HEK293T (cell line): Measurements from ENCODE around the gene SERHL2.
"Not testable (repeated sequence)": the region's sequence is repeated elsewhere in the genome, so short reads cannot be mapped to it uniquely, and the experiment has no call there.

Source experiments
- CTCF ChIA-PET: fragments of 350-600 bp; formaldehyde crosslinking; extraction: SDS; loops from one replicate; lab custom pipeline; 2021; ENCODE audit warnings: antibody characterized with exemption, inconsistent platforms; lab: Yijun Ruan, JAX
- POLR2A ChIA-PET: fragments of 350-600 bp; formaldehyde crosslinking; extraction: SDS; loops from one replicate; lab custom pipeline; 2020; ENCODE audit warnings: antibody characterized with exemption, inconsistent platforms; lab: Yijun Ruan, JAX
- DNase-seq: peaks from one replicate; pipeline ENCODE4 v3.0.0; 2012; ENCODE audit warnings: mixed read lengths; ENCODE audit errors: extremely low spot score
- ARNT ChIP-seq: fragments of 450-650 bp; IDR thresholded peaks from 2 replicates; pipeline ENCODE4 v1.6.1; 2017; ENCODE audit warnings: mild to moderate bottlenecking
- BHLHE40 ChIP-seq: fragments of 450-650 bp; IDR thresholded peaks from 2 replicates; pipeline ENCODE4 v1.6.1; 2016; ENCODE audit warnings: mild to moderate bottlenecking, moderate library complexity, borderline replicate concordance
- CTBP1 ChIP-seq: fragments of 450-650 bp; IDR thresholded peaks from 2 replicates; pipeline ENCODE4 v1.6.1; 2016; ENCODE audit warnings: borderline replicate concordance
- ELF4 ChIP-seq: fragments of 450-650 bp; IDR thresholded peaks from 2 replicates; pipeline ENCODE4 v1.6.1; 2017; ENCODE audit warnings: antibody characterized with exemption
- FOXA1 ChIP-seq: fragments of 450-650 bp; IDR thresholded peaks from 2 replicates; pipeline ENCODE4 v1.6.1; 2016; ENCODE audit warnings: mild to moderate bottlenecking
- FOXK2 ChIP-seq: fragments of 450-650 bp; IDR thresholded peaks from 2 replicates; pipeline ENCODE4 v1.6.1; 2016; ENCODE audit warnings: mild to moderate bottlenecking
- FOXM1 ChIP-seq: fragments of 450-650 bp; IDR thresholded peaks from 2 replicates; pipeline ENCODE4 v1.6.1; 2017; ENCODE audit warnings: mild to moderate bottlenecking, borderline replicate concordance
- HDGF ChIP-seq: fragments of 450-650 bp; IDR thresholded peaks from 2 replicates; pipeline ENCODE4 v1.6.1; 2017; ENCODE audit warnings: antibody characterized with exemption, borderline replicate concordance
- L3MBTL2 ChIP-seq: fragments of 450-650 bp; conservative IDR thresholded peaks from 2 replicates; pipeline ENCODE4 v1.6.1; 2016; ENCODE audit warnings: mild to moderate bottlenecking
- LEF1 ChIP-seq: fragments of 450-650 bp; IDR thresholded peaks from 2 replicates; pipeline ENCODE4 v1.6.1; 2017; ENCODE audit warnings: mild to moderate bottlenecking, borderline replicate concordance
- NFRKB ChIP-seq: fragments of 450-650 bp; IDR thresholded peaks from 2 replicates; pipeline ENCODE4 v1.6.1; 2016; ENCODE audit warnings: mild to moderate bottlenecking, moderate library complexity
- SP1 ChIP-seq: fragments of 450-650 bp; IDR thresholded peaks from 2 replicates; pipeline ENCODE4 v1.6.1; 2017
- SUZ12 ChIP-seq: fragments of 450-650 bp; IDR thresholded peaks from 2 replicates; pipeline ENCODE4 v1.6.1; 2016; ENCODE audit warnings: mild to moderate bottlenecking
- TARDBP ChIP-seq: fragments of 450-650 bp; IDR thresholded peaks from 2 replicates; pipeline ENCODE4 v1.6.1; 2016
- ZNF384 ChIP-seq: fragments of 450-650 bp; IDR thresholded peaks from 2 replicates; pipeline ENCODE4 v1.6.1; 2016
- TF ChIP-seq, protein P1 (sequence below): fragments of 450-650 bp; IDR thresholded peaks from 2 replicates; pipeline ENCODE4 v1.6.1; 2016

SERHL2 gene

DNA sequence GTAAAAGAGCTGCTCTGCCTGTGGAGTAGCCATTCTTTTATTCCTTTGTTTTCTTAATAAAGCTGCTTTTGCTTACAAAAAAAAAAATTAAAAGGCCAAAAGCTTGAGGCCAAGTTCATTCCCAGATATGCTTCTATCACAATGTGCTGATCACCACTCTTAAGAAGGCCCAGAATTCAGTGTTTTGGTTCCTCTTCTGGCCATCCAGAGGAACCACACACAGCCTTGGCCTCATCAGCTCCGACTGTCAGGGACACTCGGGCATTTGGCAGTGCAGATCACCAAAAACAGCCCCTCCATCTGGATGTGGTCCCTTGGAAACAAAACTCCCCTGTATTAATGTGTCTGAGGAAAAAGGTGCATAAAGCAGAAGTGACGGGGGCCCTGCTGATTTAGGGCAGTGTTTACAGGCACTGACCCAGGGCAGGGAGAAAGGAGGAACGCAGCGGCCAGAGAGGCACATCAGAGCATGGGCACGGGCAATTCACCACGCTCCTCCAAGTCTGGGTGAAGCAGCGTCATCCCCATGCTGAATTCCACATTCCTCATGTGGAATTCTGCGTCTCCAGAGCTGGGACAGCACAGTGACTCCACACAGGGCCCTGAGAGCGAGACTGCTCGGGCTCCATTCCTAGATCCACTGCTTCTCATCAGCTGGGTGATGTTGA lies 43.2 kb downstream of the SERHL2 start:
- ChIA-PET POLR2A (interaction anchor here (1.2 to 4.7 kb wide), 2 partner anchors 15 to 18 kb away, joined by 4 to 20 read pairs; partner anchors contain the start of gene POLDIP3), CTCF (no interaction called here)
- no peak for TF ChIP-seq FOXA1
- no peak for TF ChIP-seq NFRKB
- no peak for TF ChIP-seq LEF1
- DNase-seq = no peak

DNA sequence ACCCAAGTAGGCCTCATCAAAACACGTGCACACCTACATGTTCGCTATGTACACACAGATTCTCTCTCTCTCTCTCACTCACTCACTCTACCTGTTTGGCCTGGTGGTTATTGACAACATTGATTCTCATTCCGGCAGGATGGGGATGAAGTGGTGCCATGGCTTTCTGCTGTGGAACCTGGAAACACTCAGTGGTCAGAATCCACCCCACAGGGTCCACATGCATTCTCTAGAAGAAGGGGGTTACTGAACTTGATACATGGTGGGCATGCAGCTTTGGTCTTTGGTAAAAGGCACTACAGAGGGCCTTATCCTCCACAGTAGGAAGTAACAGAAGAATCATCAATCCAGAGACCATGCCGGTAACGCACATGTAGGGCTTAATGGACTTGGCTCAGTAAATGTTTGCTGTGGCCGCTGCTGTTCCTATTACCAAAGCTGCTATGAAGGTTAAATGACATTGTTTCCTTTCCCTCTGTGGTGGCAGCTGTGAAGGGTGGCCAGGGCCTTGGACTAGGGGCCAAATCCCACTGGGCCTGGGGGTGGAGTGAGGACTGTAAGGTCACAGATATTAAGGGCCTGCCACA lies 48.2 kb downstream of the SERHL2 start:
- TF ChIP-seq HDGF (no peak), FOXM1 (no peak), L3MBTL2 (no peak), TARDBP (no peak), SUZ12 (no peak), FOXK2 (no peak), ELF4 (no peak), ZNF384 (no peak)
- TF ChIP-seq, protein P1, sequence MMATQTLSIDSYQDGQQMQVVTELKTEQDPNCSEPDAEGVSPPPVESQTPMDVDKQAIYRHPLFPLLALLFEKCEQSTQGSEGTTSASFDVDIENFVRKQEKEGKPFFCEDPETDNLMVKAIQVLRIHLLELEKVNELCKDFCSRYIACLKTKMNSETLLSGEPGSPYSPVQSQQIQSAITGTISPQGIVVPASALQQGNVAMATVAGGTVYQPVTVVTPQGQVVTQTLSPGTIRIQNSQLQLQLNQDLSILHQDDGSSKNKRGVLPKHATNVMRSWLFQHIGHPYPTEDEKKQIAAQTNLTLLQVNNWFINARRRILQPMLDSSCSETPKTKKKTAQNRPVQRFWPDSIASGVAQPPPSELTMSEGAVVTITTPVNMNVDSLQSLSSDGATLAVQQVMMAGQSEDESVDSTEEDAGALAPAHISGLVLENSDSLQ = no peak
- DNase-seq = no peak
- CTCF ChIA-PET = no interaction called here
- POLR2A ChIA-PET = no interaction called here

DNA sequence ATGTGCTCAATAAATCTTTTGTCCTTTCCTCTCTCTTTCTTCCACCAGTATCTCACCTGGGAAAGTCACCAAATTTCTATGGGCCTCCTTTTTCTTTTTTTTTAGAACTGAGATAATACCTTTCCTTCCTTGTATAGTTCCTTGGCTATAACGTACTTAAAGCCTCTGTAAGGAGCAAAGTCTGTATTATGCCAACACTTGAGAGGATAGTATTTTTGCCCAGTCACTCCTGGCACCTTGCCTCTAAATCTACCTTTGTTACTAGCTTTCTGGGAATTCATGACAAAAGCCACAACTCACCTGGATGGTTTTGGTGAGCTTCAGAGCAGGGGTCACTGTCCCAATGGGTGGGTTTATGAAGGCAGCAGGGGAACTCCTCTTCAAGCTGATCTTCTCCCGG lies 48.7 kb downstream of the SERHL2 start:
- ChIA-PET CTCF (no interaction called here), POLR2A (no interaction called here)
- DNase-seq = no peak
- TF ChIP-seq ARNT (no peak), HDGF (no peak), L3MBTL2 (no peak), FOXA1 (no peak), FOXK2 (no peak), SP1 (no peak), ELF4 (no peak), SUZ12 (no peak), LEF1 (no peak), ZNF384 (no peak), NFRKB (no peak), TARDBP (no peak), FOXM1 (no peak), BHLHE40 (no peak), CTBP1 (no peak)
- TF ChIP-seq, protein P1 = no peak

DNA sequence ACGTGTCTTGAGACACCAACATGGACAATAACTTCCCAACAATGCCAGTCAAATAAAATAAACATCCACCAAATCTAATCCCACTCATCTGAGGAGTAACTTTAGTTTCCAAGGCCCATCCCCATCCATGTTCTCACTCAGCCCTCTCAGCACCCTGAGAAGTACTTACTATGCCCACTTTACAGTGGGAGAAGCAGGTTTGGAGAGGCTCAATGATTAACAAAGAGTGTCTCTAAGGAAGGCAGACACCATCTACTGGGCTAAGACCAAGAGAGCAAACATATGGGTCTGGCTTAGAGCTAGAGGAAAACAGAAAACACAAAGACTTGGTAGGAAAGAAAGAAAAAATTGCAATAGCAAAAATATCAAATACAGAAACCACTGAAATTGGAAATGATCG lies 49.7 kb downstream of the SERHL2 start:
- TF ChIP-seq NFRKB = no peak
- ChIA-PET POLR2A (no interaction called here), CTCF (no interaction called here)
- DNase-seq = no peak

DNA sequence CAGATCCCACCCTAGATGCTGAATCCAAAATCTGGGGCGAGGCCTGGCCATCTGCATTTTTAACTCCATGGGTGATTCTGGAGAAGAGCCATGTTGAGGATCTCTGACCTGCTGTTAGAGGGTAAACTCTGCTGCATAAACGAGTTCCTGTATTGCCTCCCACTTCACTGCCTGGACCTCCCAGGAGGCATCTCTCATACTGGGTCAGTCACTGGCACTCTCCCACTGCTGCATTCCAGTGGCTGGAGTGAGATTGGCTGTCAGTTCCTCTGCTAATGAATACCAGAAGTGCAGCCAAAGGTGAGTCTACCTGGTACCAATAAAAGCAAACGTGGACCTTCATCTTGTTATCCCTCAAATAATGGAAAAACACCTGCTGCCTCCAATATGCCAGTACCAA lies 50.6 kb downstream of the SERHL2 start:
- ChIA-PET POLR2A (no interaction called here), CTCF (no interaction called here)
- DNase-seq = no peak
- TF ChIP-seq FOXK2 = no peak
- no peak for TF ChIP-seq BHLHE40
- no peak for TF ChIP-seq ZNF384
- TF ChIP-seq NFRKB = no peak
- no peak for TF ChIP-seq LEF1

DNA sequence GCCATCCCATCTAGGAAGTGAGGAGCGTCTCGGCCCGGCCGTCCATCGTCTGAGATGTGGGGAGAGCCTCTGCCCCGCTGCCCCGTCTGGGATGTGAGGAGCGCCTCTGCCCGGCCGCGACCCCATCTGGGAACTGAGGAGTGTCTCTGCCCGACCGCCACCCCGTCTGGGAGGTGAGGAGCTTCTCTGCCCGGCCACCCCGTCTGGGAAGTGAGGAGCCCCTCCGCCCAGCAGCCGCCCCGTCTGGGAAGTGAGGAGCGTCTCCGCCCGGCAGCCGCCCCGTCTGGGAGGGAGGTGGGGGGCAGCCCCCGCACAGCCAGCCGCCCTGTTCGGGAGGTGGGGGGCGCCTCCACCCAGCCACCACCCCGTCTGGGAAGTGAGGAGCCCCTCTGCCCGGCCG lies 53.9 kb downstream of the SERHL2 start:
- POLR2A ChIA-PET, CTCF ChIA-PET, DNase-seq: not testable (repeated sequence)

DNA sequence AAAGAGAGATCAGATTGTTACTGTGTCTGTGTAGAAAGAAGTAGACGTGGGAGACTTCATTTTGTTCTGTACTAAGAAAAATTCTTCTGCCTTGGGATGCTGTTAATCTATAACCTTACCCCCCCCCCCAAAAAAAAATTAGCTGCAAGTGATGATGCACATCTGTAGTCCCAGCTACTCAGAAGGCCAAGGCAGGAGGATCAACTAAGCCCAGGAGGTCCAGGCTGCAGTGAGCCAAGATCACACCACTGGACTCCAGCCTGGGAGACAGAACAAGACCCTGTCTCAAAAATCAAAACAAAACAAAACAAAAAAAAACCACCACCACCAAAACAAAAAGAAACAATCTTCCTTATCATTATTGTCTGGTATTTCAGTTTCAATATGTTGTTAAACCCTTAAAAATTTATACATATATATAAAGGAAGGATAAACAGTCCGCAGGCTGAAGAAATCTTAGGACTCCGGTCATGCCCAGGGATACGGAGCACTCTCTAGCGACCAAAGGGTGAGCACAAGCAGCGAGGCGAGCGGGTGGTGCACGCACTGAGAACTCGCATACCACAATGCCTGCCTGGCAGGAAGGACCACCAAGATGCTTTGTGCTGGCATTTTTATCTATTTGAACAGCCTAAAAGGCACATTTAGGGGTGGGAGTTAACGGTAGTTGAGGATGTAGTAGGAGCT lies 54.5 kb downstream of the SERHL2 start:
- POLR2A ChIA-PET = no interaction called here

DNA sequence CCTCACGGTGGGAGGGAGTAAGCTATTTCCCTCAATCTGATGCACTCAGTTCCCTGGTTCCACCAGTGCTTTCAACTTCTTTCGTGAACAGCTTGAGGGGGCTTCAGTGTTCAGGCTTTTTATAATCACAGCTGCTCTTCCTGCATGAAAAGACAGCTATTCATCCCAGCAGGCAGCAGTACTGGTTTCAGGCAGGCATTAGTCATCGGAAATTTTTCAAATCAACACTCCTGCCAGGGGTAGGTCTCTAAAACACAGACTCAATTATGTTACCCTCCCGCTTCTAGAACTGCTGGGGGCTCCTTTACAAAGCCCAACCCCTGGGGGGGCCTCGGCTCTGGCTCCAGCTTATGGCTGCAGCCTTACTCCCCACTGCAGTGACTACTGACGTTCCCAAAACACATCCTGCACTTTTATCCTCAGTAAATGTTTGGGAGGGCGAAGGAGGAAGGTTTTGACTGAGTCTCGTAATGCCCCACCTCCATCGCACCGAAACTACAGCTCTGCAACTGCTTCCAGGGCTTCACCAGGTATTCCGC lies 55.1 kb downstream of the SERHL2 start:
- ChIA-PET CTCF (interaction anchor here (1.1 kb wide), 1 partner anchor 13 kb away, joined by 3 read pairs; no protein-coding TSS in a partner anchor), POLR2A (interaction anchor here (1.3 kb wide), 1 partner anchor 39 kb away, joined by 3 read pairs; no protein-coding TSS in a partner anchor)
- no peak for TF ChIP-seq SP1
- DNase-seq = no peak

More for the DNA sequence above, 54.5 kb downstream of the SERHL2 start:
- no peak for DNase-seq
- TF ChIP-seq ZNF384 = no peak
- no peak for TF ChIP-seq NFRKB
- CTCF ChIA-PET = interaction anchor here (1.1 kb wide), 1 partner anchor 13 kb away, joined by 3 read pairs; no protein-coding TSS in a partner anchor
